Gastroesophageal sphincter (tissue), 3 donors: ENCODE data around the gene SRD5A2.

Experiments
- CTCF ChIP-seq, 4 experiments: fragments of 200-600 bp in 2 of 4; fragments of 450-650 bp in 2 of 4; sonication (generic) in 1 of 4; IDR thresholded peaks; one replicate each; pipeline ENCODE4 v1.5.1; 2017 to 2019; ENCODE audit warnings: antibody characterized with exemption in 4 of 4, mild to moderate bottlenecking in 2 of 4, moderate library complexity in 2 of 4
- POLR2AphosphoS5 ChIP-seq: sonication (generic); formaldehyde crosslinking; IDR thresholded peaks from one replicate; pipeline ENCODE4 v1.6.1; 2017; ENCODE audit warnings: antibody characterized with exemption

- no peak for TF ChIP-seq CTCF (IDR thresholded peaks at IDR 0.05)
- TF ChIP-seq POLR2AphosphoS5 = no peak
Measured at GRCh38 chr2:31534636-31535035, 46.1 kb downstream of the SRD5A2 start.
